Liver (tissue), 3 donors: ENCODE results near the gene ARHGAP10.
A peak's percentile ranks its signal among the peaks of the same experiment; 100 is the strongest.

Experiments
- JUND ChIP-seq, 2 donors: IDR thresholded peaks; 2 replicates each; pipeline ENCODE4 v1.6.1; 2016; ENCODE audit warnings: antibody characterized with exemption in 2 of 2
- SP1 ChIP-seq: IDR thresholded peaks from 2 replicates; pipeline ENCODE4 v1.6.1; 2018; ENCODE audit warnings: antibody characterized with exemption, mild to moderate bottlenecking
- YY1 ChIP-seq: IDR thresholded peaks from 2 replicates; pipeline ENCODE4 v1.6.1; 2016; ENCODE audit warnings: antibody characterized with exemption, mild to moderate bottlenecking
- TF ChIP-seq, protein P1 (sequence below): IDR thresholded peaks from 2 replicates; pipeline ENCODE4 v1.6.1; 2016; ENCODE audit warnings: antibody characterized with exemption
- TF ChIP-seq, protein P2 (sequence below): fragments of 150-350 bp; IDR thresholded peaks from 2 replicates; pipeline ENCODE4 v1.5.1; 2017; ENCODE audit warnings: improper control_type of control experiment, low read depth, low read length; ENCODE audit not compliant: missing input control
- TF ChIP-seq, protein P3 (sequence below): IDR thresholded peaks from 2 replicates; pipeline ENCODE4 v1.6.1; 2016; ENCODE audit warnings: antibody characterized with exemption, mild to moderate bottlenecking
- donor health status: healthy.
- donor health status: healthy.

DNA sequence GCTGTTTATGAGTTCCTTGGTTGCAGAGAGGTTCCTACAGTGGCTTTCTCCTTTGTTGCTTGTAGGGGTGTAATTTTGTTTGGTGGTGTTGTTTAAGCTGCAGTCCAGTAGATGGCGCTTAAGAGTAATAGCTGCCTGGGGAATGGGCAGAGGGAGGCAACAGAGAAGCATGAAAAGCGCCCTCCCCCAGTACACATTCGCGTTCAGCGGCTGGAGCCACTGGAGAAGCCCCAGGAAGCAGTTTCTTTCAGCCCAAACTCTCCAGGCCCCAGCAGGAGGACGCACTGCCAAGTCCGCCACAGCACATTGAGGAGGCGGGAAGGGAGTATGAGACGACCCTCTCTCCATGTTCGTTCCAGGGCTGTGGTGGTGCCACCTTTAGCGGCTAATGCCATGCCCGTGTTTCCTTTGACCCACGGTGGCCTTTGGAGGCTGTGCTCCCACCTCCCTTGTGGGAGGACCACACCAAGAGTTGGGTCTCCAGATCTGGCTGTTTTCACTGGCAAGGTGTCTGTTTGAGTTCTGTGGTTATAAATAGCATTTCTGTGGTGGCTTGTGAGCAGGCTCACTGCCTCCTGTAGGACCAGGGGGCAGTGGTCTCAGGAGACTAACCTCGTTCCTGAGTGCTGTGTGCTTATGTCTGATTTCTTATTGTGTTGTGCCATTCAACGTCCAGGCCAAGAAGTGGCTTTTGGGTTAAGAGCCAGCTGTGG, 252.3 kb downstream of the ARHGAP10 start:
- TF ChIP-seq, protein P1, sequence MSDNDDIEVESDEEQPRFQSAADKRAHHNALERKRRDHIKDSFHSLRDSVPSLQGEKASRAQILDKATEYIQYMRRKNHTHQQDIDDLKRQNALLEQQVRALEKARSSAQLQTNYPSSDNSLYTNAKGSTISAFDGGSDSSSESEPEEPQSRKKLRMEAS, result no peak
- TF ChIP-seq SP1 (no peak), JUND (IDR thresholded peaks at IDR 0.05) (no peak), YY1 (no peak)
- TF ChIP-seq, protein P2, sequence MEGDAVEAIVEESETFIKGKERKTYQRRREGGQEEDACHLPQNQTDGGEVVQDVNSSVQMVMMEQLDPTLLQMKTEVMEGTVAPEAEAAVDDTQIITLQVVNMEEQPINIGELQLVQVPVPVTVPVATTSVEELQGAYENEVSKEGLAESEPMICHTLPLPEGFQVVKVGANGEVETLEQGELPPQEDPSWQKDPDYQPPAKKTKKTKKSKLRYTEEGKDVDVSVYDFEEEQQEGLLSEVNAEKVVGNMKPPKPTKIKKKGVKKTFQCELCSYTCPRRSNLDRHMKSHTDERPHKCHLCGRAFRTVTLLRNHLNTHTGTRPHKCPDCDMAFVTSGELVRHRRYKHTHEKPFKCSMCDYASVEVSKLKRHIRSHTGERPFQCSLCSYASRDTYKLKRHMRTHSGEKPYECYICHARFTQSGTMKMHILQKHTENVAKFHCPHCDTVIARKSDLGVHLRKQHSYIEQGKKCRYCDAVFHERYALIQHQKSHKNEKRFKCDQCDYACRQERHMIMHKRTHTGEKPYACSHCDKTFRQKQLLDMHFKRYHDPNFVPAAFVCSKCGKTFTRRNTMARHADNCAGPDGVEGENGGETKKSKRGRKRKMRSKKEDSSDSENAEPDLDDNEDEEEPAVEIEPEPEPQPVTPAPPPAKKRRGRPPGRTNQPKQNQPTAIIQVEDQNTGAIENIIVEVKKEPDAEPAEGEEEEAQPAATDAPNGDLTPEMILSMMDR, result peak; percentile 63
- TF ChIP-seq, protein P3, sequence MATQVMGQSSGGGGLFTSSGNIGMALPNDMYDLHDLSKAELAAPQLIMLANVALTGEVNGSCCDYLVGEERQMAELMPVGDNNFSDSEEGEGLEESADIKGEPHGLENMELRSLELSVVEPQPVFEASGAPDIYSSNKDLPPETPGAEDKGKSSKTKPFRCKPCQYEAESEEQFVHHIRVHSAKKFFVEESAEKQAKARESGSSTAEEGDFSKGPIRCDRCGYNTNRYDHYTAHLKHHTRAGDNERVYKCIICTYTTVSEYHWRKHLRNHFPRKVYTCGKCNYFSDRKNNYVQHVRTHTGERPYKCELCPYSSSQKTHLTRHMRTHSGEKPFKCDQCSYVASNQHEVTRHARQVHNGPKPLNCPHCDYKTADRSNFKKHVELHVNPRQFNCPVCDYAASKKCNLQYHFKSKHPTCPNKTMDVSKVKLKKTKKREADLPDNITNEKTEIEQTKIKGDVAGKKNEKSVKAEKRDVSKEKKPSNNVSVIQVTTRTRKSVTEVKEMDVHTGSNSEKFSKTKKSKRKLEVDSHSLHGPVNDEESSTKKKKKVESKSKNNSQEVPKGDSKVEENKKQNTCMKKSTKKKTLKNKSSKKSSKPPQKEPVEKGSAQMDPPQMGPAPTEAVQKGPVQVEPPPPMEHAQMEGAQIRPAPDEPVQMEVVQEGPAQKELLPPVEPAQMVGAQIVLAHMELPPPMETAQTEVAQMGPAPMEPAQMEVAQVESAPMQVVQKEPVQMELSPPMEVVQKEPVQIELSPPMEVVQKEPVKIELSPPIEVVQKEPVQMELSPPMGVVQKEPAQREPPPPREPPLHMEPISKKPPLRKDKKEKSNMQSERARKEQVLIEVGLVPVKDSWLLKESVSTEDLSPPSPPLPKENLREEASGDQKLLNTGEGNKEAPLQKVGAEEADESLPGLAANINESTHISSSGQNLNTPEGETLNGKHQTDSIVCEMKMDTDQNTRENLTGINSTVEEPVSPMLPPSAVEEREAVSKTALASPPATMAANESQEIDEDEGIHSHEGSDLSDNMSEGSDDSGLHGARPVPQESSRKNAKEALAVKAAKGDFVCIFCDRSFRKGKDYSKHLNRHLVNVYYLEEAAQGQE, result no peak
